Thyroid gland (tissue), 4 donors: Measurements from ENCODE around the gene KICS2.

Experiments used
- POLR2A ChIP-seq, 2 donors: fragments of 450-650 bp; IDR thresholded peaks; one replicate each; pipeline ENCODE4 v1.6.1; 2017; ENCODE audit warnings: antibody characterized with exemption in 2 of 2, mild to moderate bottlenecking in 2 of 2, moderate library complexity in 1 of 2
- TF ChIP-seq, protein P1 (sequence below), 6 experiments: fragments of 200-600 bp in 3 of 6; fragments of 450-650 bp in 3 of 6; sonication (generic) in 3 of 6; IDR thresholded peaks; one replicate each; pipeline ENCODE4 v1.5.1; 2016 to 2019; ENCODE audit warnings: antibody characterized with exemption in 6 of 6, mild to moderate bottlenecking in 2 of 6, inconsistent platforms in 1 of 6, moderate library complexity in 1 of 6

GRCh38 chr12:64221651-64222008, 466 bp downstream of the KICS2 start:
- TF ChIP-seq, protein P1, sequence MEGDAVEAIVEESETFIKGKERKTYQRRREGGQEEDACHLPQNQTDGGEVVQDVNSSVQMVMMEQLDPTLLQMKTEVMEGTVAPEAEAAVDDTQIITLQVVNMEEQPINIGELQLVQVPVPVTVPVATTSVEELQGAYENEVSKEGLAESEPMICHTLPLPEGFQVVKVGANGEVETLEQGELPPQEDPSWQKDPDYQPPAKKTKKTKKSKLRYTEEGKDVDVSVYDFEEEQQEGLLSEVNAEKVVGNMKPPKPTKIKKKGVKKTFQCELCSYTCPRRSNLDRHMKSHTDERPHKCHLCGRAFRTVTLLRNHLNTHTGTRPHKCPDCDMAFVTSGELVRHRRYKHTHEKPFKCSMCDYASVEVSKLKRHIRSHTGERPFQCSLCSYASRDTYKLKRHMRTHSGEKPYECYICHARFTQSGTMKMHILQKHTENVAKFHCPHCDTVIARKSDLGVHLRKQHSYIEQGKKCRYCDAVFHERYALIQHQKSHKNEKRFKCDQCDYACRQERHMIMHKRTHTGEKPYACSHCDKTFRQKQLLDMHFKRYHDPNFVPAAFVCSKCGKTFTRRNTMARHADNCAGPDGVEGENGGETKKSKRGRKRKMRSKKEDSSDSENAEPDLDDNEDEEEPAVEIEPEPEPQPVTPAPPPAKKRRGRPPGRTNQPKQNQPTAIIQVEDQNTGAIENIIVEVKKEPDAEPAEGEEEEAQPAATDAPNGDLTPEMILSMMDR (IDR thresholded peaks at IDR 0.05): no peak
- no peak for TF ChIP-seq POLR2A (IDR thresholded peaks at IDR 0.05)
